ENCODE data around the gene GNE.

DNA sequence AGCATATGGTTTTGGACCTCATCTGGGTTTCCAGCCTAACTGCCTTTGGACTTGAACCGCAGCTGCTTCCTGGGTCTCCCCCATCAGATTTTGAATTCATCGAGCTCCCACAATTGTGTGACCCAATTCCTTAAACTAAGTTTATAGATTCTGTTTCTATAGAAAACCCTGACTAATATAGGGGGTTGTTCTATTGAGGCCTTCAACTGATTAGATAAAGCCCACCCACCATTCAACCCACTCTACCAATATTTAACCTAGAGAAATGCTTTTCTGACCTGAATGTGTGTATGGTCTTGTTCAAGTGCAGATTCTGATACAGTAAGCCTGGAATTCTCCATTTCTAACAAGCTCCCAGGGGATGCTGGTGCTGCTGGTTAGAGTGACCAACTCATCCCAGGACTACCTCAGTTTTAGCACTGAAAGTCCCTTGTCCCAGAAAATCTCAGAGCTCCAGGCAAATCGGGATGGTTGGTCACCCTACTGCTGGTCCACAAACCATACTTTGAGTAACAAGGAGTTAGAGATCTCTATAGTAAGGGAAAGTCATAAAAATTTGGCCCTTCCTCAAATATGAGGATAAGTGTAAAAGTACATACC is 31.7 kb upstream of the GNE start:
- TF ChIP-seq, protein P1, sequence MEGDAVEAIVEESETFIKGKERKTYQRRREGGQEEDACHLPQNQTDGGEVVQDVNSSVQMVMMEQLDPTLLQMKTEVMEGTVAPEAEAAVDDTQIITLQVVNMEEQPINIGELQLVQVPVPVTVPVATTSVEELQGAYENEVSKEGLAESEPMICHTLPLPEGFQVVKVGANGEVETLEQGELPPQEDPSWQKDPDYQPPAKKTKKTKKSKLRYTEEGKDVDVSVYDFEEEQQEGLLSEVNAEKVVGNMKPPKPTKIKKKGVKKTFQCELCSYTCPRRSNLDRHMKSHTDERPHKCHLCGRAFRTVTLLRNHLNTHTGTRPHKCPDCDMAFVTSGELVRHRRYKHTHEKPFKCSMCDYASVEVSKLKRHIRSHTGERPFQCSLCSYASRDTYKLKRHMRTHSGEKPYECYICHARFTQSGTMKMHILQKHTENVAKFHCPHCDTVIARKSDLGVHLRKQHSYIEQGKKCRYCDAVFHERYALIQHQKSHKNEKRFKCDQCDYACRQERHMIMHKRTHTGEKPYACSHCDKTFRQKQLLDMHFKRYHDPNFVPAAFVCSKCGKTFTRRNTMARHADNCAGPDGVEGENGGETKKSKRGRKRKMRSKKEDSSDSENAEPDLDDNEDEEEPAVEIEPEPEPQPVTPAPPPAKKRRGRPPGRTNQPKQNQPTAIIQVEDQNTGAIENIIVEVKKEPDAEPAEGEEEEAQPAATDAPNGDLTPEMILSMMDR (IDR thresholded peaks at IDR 0.05 in 2 of 3, conservative IDR thresholded peaks at IDR 0.05 in 1 of 3; ENCODE audit: control insufficient read depth in 2 of 3, extremely low read depth in 1 of 3, insufficient read depth in 1 of 3, low read depth in 3 of 3, low read length in 3 of 3) = no peak
- no peak for TF ChIP-seq CHD1 (IDR thresholded peaks at IDR 0.05; ENCODE audit: low read depth, low read length)
- TF ChIP-seq, protein P2, sequence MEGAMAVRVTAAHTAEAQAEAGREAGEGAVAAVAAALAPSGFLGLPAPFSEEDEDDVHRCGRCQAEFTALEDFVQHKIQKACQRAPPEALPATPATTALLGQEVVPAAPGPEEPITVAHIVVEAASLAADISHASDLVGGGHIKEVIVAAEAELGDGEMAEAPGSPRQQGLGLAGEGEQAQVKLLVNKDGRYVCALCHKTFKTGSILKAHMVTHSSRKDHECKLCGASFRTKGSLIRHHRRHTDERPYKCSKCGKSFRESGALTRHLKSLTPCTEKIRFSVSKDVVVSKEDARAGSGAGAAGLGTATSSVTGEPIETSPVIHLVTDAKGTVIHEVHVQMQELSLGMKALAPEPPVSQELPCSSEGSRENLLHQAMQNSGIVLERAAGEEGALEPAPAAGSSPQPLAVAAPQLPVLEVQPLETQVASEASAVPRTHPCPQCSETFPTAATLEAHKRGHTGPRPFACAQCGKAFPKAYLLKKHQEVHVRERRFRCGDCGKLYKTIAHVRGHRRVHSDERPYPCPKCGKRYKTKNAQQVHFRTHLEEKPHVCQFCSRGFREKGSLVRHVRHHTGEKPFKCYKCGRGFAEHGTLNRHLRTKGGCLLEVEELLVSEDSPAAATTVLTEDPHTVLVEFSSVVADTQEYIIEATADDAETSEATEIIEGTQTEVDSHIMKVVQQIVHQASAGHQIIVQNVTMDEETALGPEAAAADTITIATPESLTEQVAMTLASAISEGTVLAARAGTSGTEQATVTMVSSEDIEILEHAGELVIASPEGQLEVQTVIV (IDR thresholded peaks at IDR 0.05; ENCODE audit: borderline replicate concordance, partially characterized antibody) = no peak
- no peak for TF ChIP-seq POLR2AphosphoS5 (IDR thresholded peaks at IDR 0.05; ENCODE audit: low read length)
- no peak for TF ChIP-seq POLR2A (IDR thresholded peaks at IDR 0.05; ENCODE audit: low read depth, low read length)
- no peak for TF ChIP-seq EP300 (IDR thresholded peaks at IDR 0.05; ENCODE audit: borderline replicate concordance in 1 of 2, control insufficient read depth in 1 of 2, low read depth in 2 of 2, low read length in 2 of 2)
- TF ChIP-seq TCF12 (IDR thresholded peaks at IDR 0.05; ENCODE audit: low read depth, low read length) = no peak
- TF ChIP-seq SMC3 (IDR thresholded peaks at IDR 0.05; ENCODE audit: borderline replicate concordance, low read length) = no peak
- no peak for TF ChIP-seq ZNF24 (IDR thresholded peaks at IDR 0.05)
- TF ChIP-seq FOXK2 (IDR thresholded peaks at IDR 0.05) = no peak

Data from GM12878 (cell line).